Measurements from ENCODE around the gene VWA8.

DNA sequence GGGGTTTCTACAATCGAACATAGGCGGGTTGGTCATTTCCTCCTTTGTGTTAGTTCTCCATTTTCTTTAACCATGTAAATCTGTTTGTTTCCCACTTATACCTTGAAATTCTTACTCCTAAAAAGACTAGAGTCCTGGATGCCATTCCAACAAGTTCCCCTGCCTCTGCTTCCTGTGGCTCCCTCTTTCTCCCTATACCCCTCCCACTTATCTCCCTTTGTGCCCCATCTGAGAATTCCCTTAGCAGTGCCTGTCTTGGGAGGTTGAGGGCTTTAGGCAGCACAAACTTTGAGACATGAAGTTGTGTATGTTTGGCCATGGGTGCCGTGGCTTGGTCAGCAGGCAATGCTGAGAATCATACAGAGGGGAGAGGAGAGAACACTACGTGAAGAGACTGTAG lies 327.1 kb downstream of the VWA8 start:
- TF ChIP-seq SNAI2 (CRISPR knock-in tag; IDR thresholded peaks at IDR 0.05) (no peak), TCF4 (CRISPR knock-in tag; IDR thresholded peaks at IDR 0.05; ENCODE audit: borderline replicate concordance) (no peak), ZFP30 (CRISPR knock-in tag; IDR thresholded peaks at IDR 0.05) (no peak), PPARA (CRISPR knock-in tag; IDR thresholded peaks at IDR 0.05; ENCODE audit: borderline replicate concordance) (no peak), BACH2 (CRISPR knock-in tag; IDR thresholded peaks at IDR 0.05; ENCODE audit: borderline replicate concordance) (no peak), ISL1 (CRISPR knock-in tag; IDR thresholded peaks at IDR 0.05) (no peak), ARNTL (CRISPR knock-in tag; IDR thresholded peaks at IDR 0.05; ENCODE audit: borderline replicate concordance, low read depth) (no peak), ESRRG (CRISPR knock-in tag; IDR thresholded peaks at IDR 0.05) (no peak), TOX (CRISPR knock-in tag; IDR thresholded peaks at IDR 0.05; ENCODE audit: borderline replicate concordance) (no peak), POU6F1 (CRISPR knock-in tag; IDR thresholded peaks at IDR 0.05; ENCODE audit: borderline replicate concordance, low read depth) (no peak), GLIS3 (CRISPR knock-in tag; IDR thresholded peaks at IDR 0.05) (no peak), ZNF565 (CRISPR knock-in tag; conservative IDR thresholded peaks at IDR 0.05; ENCODE audit: low read depth) (no peak)
- TF ChIP-seq, protein P1, sequence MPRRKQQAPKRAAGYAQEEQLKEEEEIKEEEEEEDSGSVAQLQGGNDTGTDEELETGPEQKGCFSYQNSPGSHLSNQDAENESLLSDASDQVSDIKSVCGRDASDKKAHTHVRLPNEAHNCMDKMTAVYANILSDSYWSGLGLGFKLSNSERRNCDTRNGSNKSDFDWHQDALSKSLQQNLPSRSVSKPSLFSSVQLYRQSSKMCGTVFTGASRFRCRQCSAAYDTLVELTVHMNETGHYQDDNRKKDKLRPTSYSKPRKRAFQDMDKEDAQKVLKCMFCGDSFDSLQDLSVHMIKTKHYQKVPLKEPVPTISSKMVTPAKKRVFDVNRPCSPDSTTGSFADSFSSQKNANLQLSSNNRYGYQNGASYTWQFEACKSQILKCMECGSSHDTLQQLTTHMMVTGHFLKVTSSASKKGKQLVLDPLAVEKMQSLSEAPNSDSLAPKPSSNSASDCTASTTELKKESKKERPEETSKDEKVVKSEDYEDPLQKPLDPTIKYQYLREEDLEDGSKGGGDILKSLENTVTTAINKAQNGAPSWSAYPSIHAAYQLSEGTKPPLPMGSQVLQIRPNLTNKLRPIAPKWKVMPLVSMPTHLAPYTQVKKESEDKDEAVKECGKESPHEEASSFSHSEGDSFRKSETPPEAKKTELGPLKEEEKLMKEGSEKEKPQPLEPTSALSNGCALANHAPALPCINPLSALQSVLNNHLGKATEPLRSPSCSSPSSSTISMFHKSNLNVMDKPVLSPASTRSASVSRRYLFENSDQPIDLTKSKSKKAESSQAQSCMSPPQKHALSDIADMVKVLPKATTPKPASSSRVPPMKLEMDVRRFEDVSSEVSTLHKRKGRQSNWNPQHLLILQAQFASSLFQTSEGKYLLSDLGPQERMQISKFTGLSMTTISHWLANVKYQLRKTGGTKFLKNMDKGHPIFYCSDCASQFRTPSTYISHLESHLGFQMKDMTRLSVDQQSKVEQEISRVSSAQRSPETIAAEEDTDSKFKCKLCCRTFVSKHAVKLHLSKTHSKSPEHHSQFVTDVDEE (CRISPR knock-in tag; IDR thresholded peaks at IDR 0.05), result no peak
- TF ChIP-seq, protein P2, sequence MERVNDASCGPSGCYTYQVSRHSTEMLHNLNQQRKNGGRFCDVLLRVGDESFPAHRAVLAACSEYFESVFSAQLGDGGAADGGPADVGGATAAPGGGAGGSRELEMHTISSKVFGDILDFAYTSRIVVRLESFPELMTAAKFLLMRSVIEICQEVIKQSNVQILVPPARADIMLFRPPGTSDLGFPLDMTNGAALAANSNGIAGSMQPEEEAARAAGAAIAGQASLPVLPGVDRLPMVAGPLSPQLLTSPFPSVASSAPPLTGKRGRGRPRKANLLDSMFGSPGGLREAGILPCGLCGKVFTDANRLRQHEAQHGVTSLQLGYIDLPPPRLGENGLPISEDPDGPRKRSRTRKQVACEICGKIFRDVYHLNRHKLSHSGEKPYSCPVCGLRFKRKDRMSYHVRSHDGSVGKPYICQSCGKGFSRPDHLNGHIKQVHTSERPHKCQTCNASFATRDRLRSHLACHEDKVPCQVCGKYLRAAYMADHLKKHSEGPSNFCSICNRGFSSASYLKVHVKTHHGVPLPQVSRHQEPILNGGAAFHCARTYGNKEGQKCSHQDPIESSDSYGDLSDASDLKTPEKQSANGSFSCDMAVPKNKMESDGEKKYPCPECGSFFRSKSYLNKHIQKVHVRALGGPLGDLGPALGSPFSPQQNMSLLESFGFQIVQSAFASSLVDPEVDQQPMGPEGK (CRISPR knock-in tag; IDR thresholded peaks at IDR 0.05; ENCODE audit: borderline replicate concordance), result no peak
